WTC11 (cell line): ENCODE results near the gene OR2H2. TPM values are rescaled to one million over a fixed set of nuclear protein-coding genes. Genes with fewer than 3 reads are reported as not detected.

ENCODE experiments used
- ATAC-seq: fragments of 200-7000 bp; cut with Tn5 transposase; 2 replicates; pipeline ENCODE4 v1.10.0; 2021; ENCODE audit warnings: mild to moderate bottlenecking, moderate library complexity
- CTCF ChIA-PET: fragments of 300-600 bp; sonication (Branson Sonifier 250); formaldehyde crosslinking; loops from one replicate; lab custom pipeline; 2021; ENCODE audit warnings: antibody characterized with exemption; lab: Charles Lee
- POLR2A ChIA-PET: fragments of 350-600 bp; sonication (Branson Sonifier 250); formaldehyde crosslinking; loops from one replicate; lab custom pipeline; 2021; ENCODE audit warnings: antibody characterized with exemption; lab: Charles Lee
- DNase-seq: peaks from one replicate; pipeline ENCODE4 v3.0.0; 2021; ENCODE audit warnings: low spot score
- H3K27ac Mint-ChIP-seq: 2 replicates; pipeline ENCODE4 v1.8.0; 2021; ENCODE audit warnings: mixed read lengths
- H3K27me3 Mint-ChIP-seq: 2 replicates; pipeline ENCODE4 v1.8.0; 2021; ENCODE audit warnings: low read depth, mild to moderate bottlenecking, moderate library complexity, mixed read lengths
- H3K36me3 Mint-ChIP-seq: 2 replicates; pipeline ENCODE4 v1.8.0; 2021; ENCODE audit warnings: mixed read lengths
- H3K4me1 Mint-ChIP-seq: 2 replicates; pipeline ENCODE4 v1.8.0; 2022; ENCODE audit warnings: mixed read lengths
- H3K4me3 Mint-ChIP-seq: 2 replicates; pipeline ENCODE4 v1.8.0; 2021; ENCODE audit warnings: mild to moderate bottlenecking, moderate library complexity, mixed read lengths
- H3K9me3 Mint-ChIP-seq: 2 replicates; pipeline ENCODE4 v1.8.0; 2021; ENCODE audit warnings: mixed read lengths
- AR ChIP-seq: fragments of 250-450 bp; sonication (Bioruptor Pico); IDR thresholded peaks from 2 replicates; pipeline ENCODE4 v1.9.0; 2021; ENCODE audit warnings: mild to moderate bottlenecking
- CREB1 ChIP-seq: sonication (generic); formaldehyde crosslinking; IDR thresholded peaks from 2 replicates; pipeline ENCODE4 v1.8.0; 2023; ENCODE audit warnings: mild to moderate bottlenecking, missing genetic modification reagents
- EMX1 ChIP-seq: fragments of 250-450 bp; sonication (Bioruptor Pico); IDR thresholded peaks from 2 replicates; pipeline ENCODE4 v1.8.0; 2021; ENCODE audit warnings: mild to moderate bottlenecking
- ESRRA ChIP-seq: sonication (generic); formaldehyde crosslinking; IDR thresholded peaks from 2 replicates; pipeline ENCODE4 v1.8.1; 2022; ENCODE audit warnings: mild to moderate bottlenecking, missing genetic modification reagents, borderline replicate concordance
- FOXJ3 ChIP-seq: sonication (generic); formaldehyde crosslinking; IDR thresholded peaks from 2 replicates; pipeline ENCODE4 v1.9.0; 2021; ENCODE audit warnings: missing genetic modification reagents, mild to moderate bottlenecking, borderline replicate concordance
- FOXP1 ChIP-seq: sonication (generic); formaldehyde crosslinking; IDR thresholded peaks from 2 replicates; pipeline ENCODE4 v1.8.0; 2022; ENCODE audit warnings: missing genetic modification reagents, mild to moderate bottlenecking, moderate library complexity, borderline replicate concordance
- GRHL2 ChIP-seq: fragments of 250-450 bp; sonication (Bioruptor Pico); IDR thresholded peaks from 2 replicates; pipeline ENCODE4 v1.8.0; 2022; ENCODE audit warnings: mild to moderate bottlenecking, moderate library complexity; ENCODE audit not compliant: insufficient replicate concordance, severe bottlenecking
- IRF2 ChIP-seq: sonication (generic); formaldehyde crosslinking; IDR thresholded peaks from 2 replicates; pipeline ENCODE4 v1.8.0; 2022; ENCODE audit warnings: low read depth, missing genetic modification reagents, borderline replicate concordance
- JAZF1 ChIP-seq: fragments of 250-450 bp; sonication (Bioruptor Pico); IDR thresholded peaks from 2 replicates; pipeline ENCODE4 v1.9.0; 2021; ENCODE audit warnings: moderate library complexity, mild to moderate bottlenecking, inconsistent platforms
- NFYB ChIP-seq: sonication (generic); formaldehyde crosslinking; conservative IDR thresholded peaks from 2 replicates; pipeline ENCODE4 v1.8.0; 2022; ENCODE audit warnings: low read depth, missing genetic modification reagents
- PRDM15 ChIP-seq: sonication (generic); formaldehyde crosslinking; IDR thresholded peaks from 2 replicates; pipeline ENCODE4 v1.8.0; 2022; ENCODE audit warnings: missing genetic modification reagents
- SOX15 ChIP-seq: fragments of 250-450 bp; sonication (Bioruptor Pico); IDR thresholded peaks from 2 replicates; pipeline ENCODE4 v1.9.0; 2021; ENCODE audit warnings: mild to moderate bottlenecking
- ZNF232 ChIP-seq: sonication (generic); formaldehyde crosslinking; IDR thresholded peaks from 2 replicates; pipeline ENCODE4 v1.8.0; 2022; ENCODE audit warnings: mild to moderate bottlenecking, missing genetic modification reagents
- ZNF263 ChIP-seq: sonication (generic); formaldehyde crosslinking; IDR thresholded peaks from 2 replicates; pipeline ENCODE4 v1.8.1; 2022; ENCODE audit warnings: low read depth, mild to moderate bottlenecking, moderate library complexity, missing genetic modification reagents
- ZNF423 ChIP-seq: fragments of 250-450 bp; sonication (Bioruptor Pico); IDR thresholded peaks from 2 replicates; pipeline ENCODE4 v2.1.2; 2022; ENCODE audit warnings: mild to moderate bottlenecking, moderate library complexity
- ZNF512 ChIP-seq: sonication (generic); formaldehyde crosslinking; IDR thresholded peaks from 2 replicates; pipeline ENCODE4 v1.8.1; 2022; ENCODE audit warnings: missing genetic modification reagents, borderline replicate concordance
- total RNA-seq: library from RNA; stranded (reverse); gene quantifications from 3 replicates; pipeline ENCODE4 v1.2.3, GENCODE V29; 2021
- TF ChIP-seq, protein P1 (sequence below): sonication (generic); formaldehyde crosslinking; IDR thresholded peaks from 2 replicates; pipeline ENCODE4 v1.8.1; 2023; ENCODE audit warnings: mild to moderate bottlenecking, missing genetic modification reagents
- TF ChIP-seq, protein P2 (sequence below): sonication (generic); formaldehyde crosslinking; IDR thresholded peaks from 2 replicates; pipeline ENCODE4 v1.8.0; 2022; ENCODE audit warnings: mild to moderate bottlenecking, missing genetic modification reagents
- TF ChIP-seq, protein P3 (sequence below): sonication (generic); formaldehyde crosslinking; IDR thresholded peaks from 2 replicates; pipeline ENCODE4 v1.8.0; 2022; ENCODE audit warnings: mild to moderate bottlenecking, missing genetic modification reagents
- TF ChIP-seq, protein P4 (sequence below): sonication (generic); formaldehyde crosslinking; IDR thresholded peaks from 2 replicates; pipeline ENCODE4 v1.8.1; 2022; ENCODE audit warnings: low read depth, missing genetic modification reagents, borderline replicate concordance

The OR2H2 gene
- total RNA-seq, 1 experiment from 2014 or later, result not detected

DNA sequence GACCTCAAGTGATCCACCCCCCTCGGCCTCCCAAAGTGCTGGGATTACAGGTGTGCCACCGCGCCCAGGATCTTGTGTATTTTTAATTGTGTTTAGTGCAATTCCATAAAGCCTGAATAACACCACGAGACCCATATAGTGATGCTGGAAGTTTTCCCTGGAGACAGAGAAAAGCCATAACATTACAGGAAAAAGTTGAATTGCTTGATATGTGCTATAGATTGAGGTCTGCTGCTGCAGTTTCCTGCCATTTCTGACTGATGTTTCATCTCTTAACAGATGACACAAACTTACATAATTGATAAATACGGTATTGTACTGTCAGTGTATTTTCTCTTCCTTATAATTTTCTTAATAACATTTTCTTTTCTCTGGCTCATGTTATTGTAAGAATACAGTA, 18.1 kb upstream of the OR2H2 start (continued):
- TF ChIP-seq, protein P1, sequence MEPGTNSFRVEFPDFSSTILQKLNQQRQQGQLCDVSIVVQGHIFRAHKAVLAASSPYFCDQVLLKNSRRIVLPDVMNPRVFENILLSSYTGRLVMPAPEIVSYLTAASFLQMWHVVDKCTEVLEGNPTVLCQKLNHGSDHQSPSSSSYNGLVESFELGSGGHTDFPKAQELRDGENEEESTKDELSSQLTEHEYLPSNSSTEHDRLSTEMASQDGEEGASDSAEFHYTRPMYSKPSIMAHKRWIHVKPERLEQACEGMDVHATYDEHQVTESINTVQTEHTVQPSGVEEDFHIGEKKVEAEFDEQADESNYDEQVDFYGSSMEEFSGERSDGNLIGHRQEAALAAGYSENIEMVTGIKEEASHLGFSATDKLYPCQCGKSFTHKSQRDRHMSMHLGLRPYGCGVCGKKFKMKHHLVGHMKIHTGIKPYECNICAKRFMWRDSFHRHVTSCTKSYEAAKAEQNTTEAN (CRISPR knock-in tag), result no peak
- no peak for TF ChIP-seq ESRRA
- no peak for TF ChIP-seq ZNF263 (CRISPR knock-in tag)
- TF ChIP-seq IRF2 (CRISPR knock-in tag), result no peak
- TF ChIP-seq, all 79 proteins: peak for 0

- no peaks in the 10 kb centered on the region for H3K36me3 Mint-ChIP-seq
- no peaks in the 10 kb centered on the region for H3K9me3 Mint-ChIP-seq
- DNase-seq (no peak), ATAC-seq (no peak)
- POLR2A ChIA-PET, result no interaction called here
- no peak overlapping the region for H3K27ac Mint-ChIP-seq
- H3K4me1 Mint-ChIP-seq, result no peaks in the 10 kb centered on the region
- no peak overlapping the region for H3K4me3 Mint-ChIP-seq
- TF ChIP-seq IRF2 (CRISPR knock-in tag) (no peak), PRDM15 (CRISPR knock-in tag) (no peak), CREB1 (no peak), FOXJ3 (no peak), NFYB (CRISPR knock-in tag) (no peak), JAZF1 (CRISPR knock-in tag) (no peak), ZNF512 (CRISPR knock-in tag) (no peak)
- TF ChIP-seq, protein P2, sequence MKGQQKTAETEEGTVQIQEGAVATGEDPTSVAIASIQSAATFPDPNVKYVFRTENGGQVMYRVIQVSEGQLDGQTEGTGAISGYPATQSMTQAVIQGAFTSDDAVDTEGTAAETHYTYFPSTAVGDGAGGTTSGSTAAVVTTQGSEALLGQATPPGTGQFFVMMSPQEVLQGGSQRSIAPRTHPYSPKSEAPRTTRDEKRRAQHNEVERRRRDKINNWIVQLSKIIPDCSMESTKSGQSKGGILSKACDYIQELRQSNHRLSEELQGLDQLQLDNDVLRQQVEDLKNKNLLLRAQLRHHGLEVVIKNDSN (CRISPR knock-in tag), result no peak
- TF ChIP-seq, protein P3, sequence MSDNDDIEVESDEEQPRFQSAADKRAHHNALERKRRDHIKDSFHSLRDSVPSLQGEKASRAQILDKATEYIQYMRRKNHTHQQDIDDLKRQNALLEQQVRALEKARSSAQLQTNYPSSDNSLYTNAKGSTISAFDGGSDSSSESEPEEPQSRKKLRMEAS (CRISPR knock-in tag), result no peak
- CTCF ChIA-PET, result no interaction called here
- H3K27me3 Mint-ChIP-seq, result peaks cover 15% of the 10 kb centered on the region
Measured at GRCh38 chr6:29567541-29567940, 17.4 kb upstream of the OR2H2 start.

DNA sequence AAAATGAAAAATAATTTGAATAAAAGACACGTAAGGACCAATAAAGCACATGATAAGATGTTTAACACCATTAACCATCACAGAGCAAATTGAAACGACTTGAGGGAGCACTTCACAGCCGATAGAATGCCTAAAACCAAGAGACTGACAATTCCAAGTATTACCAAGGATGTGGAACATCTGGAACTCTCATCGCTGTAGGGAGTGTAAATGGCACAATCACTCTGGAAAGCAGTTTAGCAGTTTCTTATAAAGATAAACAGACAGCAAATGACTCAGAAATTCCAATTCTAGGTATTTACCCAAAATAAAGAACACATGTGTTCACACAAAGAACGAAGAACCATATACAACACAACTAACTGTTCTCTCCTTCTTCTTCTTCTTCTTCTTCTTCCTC, 16.9 kb upstream of the OR2H2 start:
- ChIA-PET CTCF (no interaction called here), POLR2A (no interaction called here)
- ATAC-seq, result no peak
- Mint-ChIP-seq H3K4me3 (no peak overlapping the region), H3K4me1 (no peaks in the 10 kb centered on the region), H3K36me3 (no peaks in the 10 kb centered on the region), H3K9me3 (no peaks in the 10 kb centered on the region), H3K27ac (no peak overlapping the region), H3K27me3 (peaks cover 10% of the 10 kb centered on the region)
- DNase-seq, result no peak
- TF ChIP-seq FOXP1 (CRISPR knock-in tag) (no peak), AR (CRISPR knock-in tag) (no peak), ZNF512 (CRISPR knock-in tag) (no peak), ZNF232 (no peak), GRHL2 (CRISPR knock-in tag) (no peak), IRF2 (CRISPR knock-in tag) (no peak), ZNF423 (CRISPR knock-in tag) (no peak), EMX1 (CRISPR knock-in tag) (no peak), SOX15 (CRISPR knock-in tag) (no peak)
- TF ChIP-seq, protein P4, sequence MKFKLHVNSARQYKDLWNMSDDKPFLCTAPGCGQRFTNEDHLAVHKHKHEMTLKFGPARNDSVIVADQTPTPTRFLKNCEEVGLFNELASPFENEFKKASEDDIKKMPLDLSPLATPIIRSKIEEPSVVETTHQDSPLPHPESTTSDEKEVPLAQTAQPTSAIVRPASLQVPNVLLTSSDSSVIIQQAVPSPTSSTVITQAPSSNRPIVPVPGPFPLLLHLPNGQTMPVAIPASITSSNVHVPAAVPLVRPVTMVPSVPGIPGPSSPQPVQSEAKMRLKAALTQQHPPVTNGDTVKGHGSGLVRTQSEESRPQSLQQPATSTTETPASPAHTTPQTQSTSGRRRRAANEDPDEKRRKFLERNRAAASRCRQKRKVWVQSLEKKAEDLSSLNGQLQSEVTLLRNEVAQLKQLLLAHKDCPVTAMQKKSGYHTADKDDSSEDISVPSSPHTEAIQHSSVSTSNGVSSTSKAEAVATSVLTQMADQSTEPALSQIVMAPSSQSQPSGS (CRISPR knock-in tag), result no peak
